Cardiac muscle cell (in vitro differentiated cells and primary cell): ENCODE results near the gene CMC2. TPM values are rescaled to one million over a fixed set of nuclear protein-coding genes. Genes with fewer than 3 reads are reported as not detected.

Experiments used
- DNase-seq, 2 donors: peaks; one replicate each; pipeline versions ENCODE4 v3.0.0 to v3.0.0-alpha.2; 2010 to 2017; ENCODE audit warnings: low read depth in 1 of 2, low spot score in 1 of 2
- H3K27ac ChIP-seq: fragments of 200-600 bp; sonication (generic); 2 replicates; pipeline ENCODE4 v1.5.1; 2016
- H3K27me3 ChIP-seq: fragments of 200-600 bp; sonication (generic); 2 replicates; pipeline ENCODE4 v1.6.0; 2016; ENCODE audit warnings: control low read depth
- H3K36me3 ChIP-seq: fragments of 200-600 bp; sonication (generic); 2 replicates; pipeline ENCODE4 v1.5.1; 2016; ENCODE audit warnings: control low read depth
- H3K4me1 ChIP-seq: fragments of 200-600 bp; sonication (generic); 2 replicates; pipeline ENCODE4 v1.8.1; 2017; ENCODE audit warnings: low read depth, mild to moderate bottlenecking, mixed run types
- H3K4me3 ChIP-seq: fragments of 200-600 bp; sonication (generic); 2 replicates; pipeline ENCODE4 v1.5.1; 2016; ENCODE audit warnings: mild to moderate bottlenecking
- H3K9me3 ChIP-seq: fragments of 200-600 bp; sonication (generic); 2 replicates; pipeline ENCODE4 v1.5.1; 2017; ENCODE audit warnings: low read depth, mild to moderate bottlenecking, control low read depth
- polyA plus RNA-seq: library from polyadenylated mRNA; unstranded; fragments of >200 nt; fragmentation: Nextera tagmentation; extraction: Ambion mirVana; gene quantifications from 2 replicates; pipeline ENCODE4 v1.2.1, GENCODE V29; 2016
- total RNA-seq: library from RNA; depleted of rRNA; stranded (reverse); fragments of >200 nt; gene quantifications from 2 replicates; pipeline ENCODE4 v1.2.3, GENCODE V29; 2016
- TF ChIP-seq, protein P1 (sequence below): IDR thresholded peaks from 2 replicates; pipeline ENCODE4 v1.5.1; 2012; ENCODE audit warnings: low read depth, mild to moderate bottlenecking, low read length

CMC2 gene
- total and polyA plus RNA-seq, 2 experiments from 2014 or later, result 61.1 to 138 TPM

DNA sequence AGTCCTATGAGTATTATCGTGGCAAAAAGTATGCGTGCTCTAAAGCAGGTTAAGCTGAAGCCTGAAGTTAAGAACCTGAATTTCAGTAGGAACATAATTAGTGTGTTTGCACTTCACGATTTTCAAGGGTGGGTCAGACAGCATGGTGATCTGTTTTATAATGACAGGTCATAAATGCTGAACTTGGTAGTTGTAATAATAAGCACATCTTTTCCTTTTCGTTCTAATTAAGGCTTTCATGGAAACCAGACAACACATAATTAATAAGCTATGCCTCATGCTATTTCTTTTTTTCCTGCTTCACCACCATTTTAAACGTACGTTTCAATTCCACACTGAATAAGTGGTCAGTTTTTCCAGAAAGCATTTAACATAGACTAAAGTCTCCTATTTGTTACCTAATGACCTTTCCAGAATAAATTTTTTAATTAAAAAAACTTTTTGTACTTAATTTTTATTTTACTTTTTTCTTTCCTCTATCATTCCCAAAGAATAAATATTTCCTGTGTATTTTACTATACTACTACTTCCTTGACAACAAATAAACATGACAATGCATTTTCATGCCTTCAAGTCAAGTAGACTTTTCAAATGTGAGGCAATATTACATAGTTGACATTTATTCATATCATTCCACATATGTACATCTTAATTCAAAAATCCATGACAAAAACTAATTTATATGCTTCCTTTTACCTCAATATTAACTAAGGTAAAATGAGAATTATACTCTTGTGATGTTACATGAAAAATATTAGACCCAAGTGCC is 22.4 kb downstream of the CMC2 start:
- Histone ChIP-seq H3K27me3 (no peaks in the 10 kb centered on the region), H3K4me1 (peaks cover 28% of the 10 kb centered on the region), H3K9me3 (no peaks in the 10 kb centered on the region), H3K36me3 (no peaks in the 10 kb centered on the region), H3K27ac (no peak overlapping the region), H3K4me3 (no peak overlapping the region)
- TF ChIP-seq, protein P1, sequence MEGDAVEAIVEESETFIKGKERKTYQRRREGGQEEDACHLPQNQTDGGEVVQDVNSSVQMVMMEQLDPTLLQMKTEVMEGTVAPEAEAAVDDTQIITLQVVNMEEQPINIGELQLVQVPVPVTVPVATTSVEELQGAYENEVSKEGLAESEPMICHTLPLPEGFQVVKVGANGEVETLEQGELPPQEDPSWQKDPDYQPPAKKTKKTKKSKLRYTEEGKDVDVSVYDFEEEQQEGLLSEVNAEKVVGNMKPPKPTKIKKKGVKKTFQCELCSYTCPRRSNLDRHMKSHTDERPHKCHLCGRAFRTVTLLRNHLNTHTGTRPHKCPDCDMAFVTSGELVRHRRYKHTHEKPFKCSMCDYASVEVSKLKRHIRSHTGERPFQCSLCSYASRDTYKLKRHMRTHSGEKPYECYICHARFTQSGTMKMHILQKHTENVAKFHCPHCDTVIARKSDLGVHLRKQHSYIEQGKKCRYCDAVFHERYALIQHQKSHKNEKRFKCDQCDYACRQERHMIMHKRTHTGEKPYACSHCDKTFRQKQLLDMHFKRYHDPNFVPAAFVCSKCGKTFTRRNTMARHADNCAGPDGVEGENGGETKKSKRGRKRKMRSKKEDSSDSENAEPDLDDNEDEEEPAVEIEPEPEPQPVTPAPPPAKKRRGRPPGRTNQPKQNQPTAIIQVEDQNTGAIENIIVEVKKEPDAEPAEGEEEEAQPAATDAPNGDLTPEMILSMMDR, result no peak
- DNase-seq, result no peak

DNA sequence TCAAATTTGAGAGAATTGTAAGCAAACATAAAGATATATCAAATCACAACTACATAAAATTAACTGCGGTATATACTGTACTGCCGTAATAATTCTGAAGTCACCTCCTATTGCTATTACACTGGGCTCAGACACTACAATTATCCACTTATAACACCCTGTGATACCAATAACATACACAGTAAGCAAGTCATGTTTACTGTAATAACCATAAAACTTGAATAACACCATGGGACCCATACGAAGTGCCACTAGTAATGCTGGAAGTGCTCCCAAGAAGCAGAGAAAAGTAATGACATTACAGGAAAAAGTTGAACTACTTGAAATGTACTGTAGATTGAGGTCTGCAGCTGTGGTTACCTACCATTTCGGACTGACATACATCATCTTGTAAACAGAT is 24.0 kb downstream of the CMC2 start:
- no peak overlapping the region for H3K4me3 ChIP-seq
- peaks cover 4% of the 10 kb centered on the region for H3K36me3 ChIP-seq
- H3K9me3 ChIP-seq, result no peaks in the 10 kb centered on the region
- no peak for DNase-seq
- no peak overlapping the region for H3K27ac ChIP-seq
- H3K27me3 ChIP-seq, result no peaks in the 10 kb centered on the region
- H3K4me1 ChIP-seq, result peaks cover 19% of the 10 kb centered on the region
- TF ChIP-seq, protein P1, result no peak

DNA sequence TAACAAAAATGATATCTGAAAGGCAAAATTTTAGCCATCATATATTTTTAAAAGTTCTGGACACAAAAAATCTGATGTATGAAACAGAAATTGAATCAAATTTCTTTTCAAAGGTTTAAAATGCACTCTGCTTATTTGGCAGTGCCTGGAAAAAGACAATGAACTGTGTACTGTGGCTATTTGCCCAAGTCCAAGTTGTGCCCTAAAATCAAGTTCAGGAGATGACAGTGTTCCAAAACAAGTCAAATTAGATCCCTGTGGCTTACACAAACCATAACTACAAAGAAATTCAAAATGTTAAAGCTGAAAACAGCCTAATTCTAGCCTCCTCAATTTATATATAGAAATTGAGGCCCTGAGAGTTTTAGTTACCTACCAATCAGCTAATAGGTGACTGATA is 25.6 kb downstream of the CMC2 start:
- H3K36me3 ChIP-seq, result peaks cover 4% of the 10 kb centered on the region
- H3K27me3 ChIP-seq, result no peaks in the 10 kb centered on the region
- TF ChIP-seq, protein P1, result no peak
- H3K4me1 ChIP-seq, result peaks cover 4% of the 10 kb centered on the region
- H3K9me3 ChIP-seq, result no peaks in the 10 kb centered on the region
- DNase-seq, result no peak
- H3K4me3 ChIP-seq, result no peak overlapping the region
- H3K27ac ChIP-seq, result no peak overlapping the region

DNA sequence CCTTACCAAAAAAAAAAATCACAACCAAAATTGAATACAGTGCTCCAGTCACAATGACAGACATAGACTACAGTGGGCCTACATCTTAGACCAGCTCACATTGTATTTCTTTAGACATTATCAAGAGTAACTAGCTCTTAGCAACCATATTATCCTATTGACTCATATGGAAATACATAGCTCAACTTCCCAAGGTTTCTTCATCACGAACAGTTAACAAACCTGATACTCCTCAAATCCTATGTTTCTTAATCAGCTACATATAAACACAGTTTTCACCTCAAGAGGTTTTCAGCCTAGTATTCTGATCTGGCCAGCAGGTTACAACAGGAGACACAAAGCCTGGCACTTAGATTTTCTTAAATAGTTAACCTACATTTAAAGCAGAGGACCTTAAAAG is 29.7 kb downstream of the CMC2 start:
- H3K27me3 ChIP-seq, result no peaks in the 10 kb centered on the region
- no peak overlapping the region for H3K27ac ChIP-seq
- H3K9me3 ChIP-seq, result no peaks in the 10 kb centered on the region
- H3K36me3 ChIP-seq, result peaks cover 4% of the 10 kb centered on the region
- no peak for DNase-seq
- TF ChIP-seq, protein P1, result no peak
- H3K4me3 ChIP-seq, result no peak overlapping the region
- H3K4me1 ChIP-seq, result peaks cover 8% of the 10 kb centered on the region

DNA sequence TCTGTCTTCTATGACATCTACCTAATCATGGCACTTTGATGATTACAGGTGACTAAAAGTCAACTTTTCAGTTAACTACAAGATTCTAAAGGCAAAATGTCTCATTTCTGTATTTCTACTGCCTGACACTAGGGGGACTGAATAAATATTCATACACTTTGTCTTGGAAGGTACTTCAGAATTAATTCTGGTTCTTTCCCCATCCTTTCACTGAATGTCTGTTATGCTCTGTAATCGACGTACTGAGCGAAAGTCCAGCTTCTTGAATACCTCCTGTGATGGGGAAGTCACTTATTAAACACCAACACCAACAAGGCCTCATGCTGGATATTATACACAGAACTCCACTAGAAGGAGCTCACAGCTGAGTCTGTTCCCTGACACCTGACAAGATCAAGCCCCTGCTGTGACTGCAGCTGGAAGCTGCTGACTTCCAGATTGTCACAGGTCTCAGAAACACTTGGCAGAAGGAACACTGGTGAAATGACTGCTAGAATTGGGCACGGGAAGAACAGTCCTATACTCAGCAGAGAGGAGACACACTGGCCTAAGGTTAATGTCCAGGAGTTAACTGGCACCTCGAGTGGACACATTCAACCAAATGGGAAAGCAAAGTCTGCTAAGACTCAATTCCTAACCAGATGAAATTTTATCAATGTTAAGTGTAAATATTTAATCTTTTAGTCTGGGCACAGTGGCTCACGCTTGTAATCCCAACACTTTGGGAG is 31.9 kb downstream of the CMC2 start:
- Histone ChIP-seq H3K36me3 (peaks cover 4% of the 10 kb centered on the region), H3K27ac (peak overlapping the region; percentile 88), H3K27me3 (no peaks in the 10 kb centered on the region), H3K9me3 (no peaks in the 10 kb centered on the region), H3K4me1 (peaks cover 8% of the 10 kb centered on the region), H3K4me3 (no peak overlapping the region)
- TF ChIP-seq, protein P1, result peak; percentile 52
- peak in 1 of 2 donors; percentile 55 for DNase-seq
